GM12878 (cell line): Measurements from ENCODE around the gene CAMK4. TPM values are rescaled to one million over a fixed set of nuclear protein-coding genes. Genes with fewer than 3 reads are reported as not detected.

Source experiments
- ATAC-seq: fragments of 200-7000 bp; cut with Tn5 transposase; 3 replicates; pipeline ENCODE4 v1.9.1; 2020; ENCODE audit warnings: mild to moderate bottlenecking, moderate library complexity
- BruUV-seq: library from RNA; stranded (reverse); fragments of 400-500 nt; replicated peaks from 2 replicates; lab custom pipeline; 2021; lab: Mats Ljungman, UMichigan
- CTCF ChIA-PET: fragments of 300-600 bp; sonication (Branson Sonifier 250); formaldehyde crosslinking; extraction: SDS; loops from one replicate; lab custom pipeline; 2021; ENCODE audit warnings: inconsistent platforms; lab: Yijun Ruan, JAX
- POLR2A ChIA-PET: fragments of 350-600 bp; formaldehyde crosslinking; extraction: SDS; loops from one replicate; lab custom pipeline; 2021; ENCODE audit warnings: inconsistent platforms; lab: Charles Lee
- RAD21 ChIA-PET: fragments of 300-600 bp; sonication (Branson Sonifier 250); formaldehyde crosslinking; loops from one replicate; lab custom pipeline; 2023; ENCODE audit warnings: antibody characterized with exemption; ENCODE audit not compliant: unreplicated experiment; lab: Charles Lee
- SMC1A ChIA-PET: fragments of 300-600 bp; sonication (Branson Sonifier 250); formaldehyde crosslinking; loops from one replicate; lab custom pipeline; 2023; ENCODE audit not compliant: unreplicated experiment, uncharacterized antibody; lab: Charles Lee
- DNase-seq: peaks from one replicate; pipeline ENCODE4 v3.0.0-alpha.2; 2011; ENCODE audit warnings: low read depth, low spot score
- FAIRE-seq: peaks from 3 replicates; lab custom pipeline; 2011; peaks lifted over from hg19 to GRCh38; lab: Jason Lieb, UNC
- H2AFZ ChIP-seq: 2 replicates; pipeline ENCODE4 v1.6.0; 2011; ENCODE audit warnings: low read depth, low read length, control low read depth; ENCODE audit not compliant: control insufficient read depth
- H3K27ac ChIP-seq: 2 replicates; pipeline ENCODE4 v1.5.1; 2011; ENCODE audit warnings: control low read depth; ENCODE audit not compliant: control insufficient read depth, insufficient read depth
- H3K27me3 ChIP-seq, 2 experiments: replicated peaks in 1 of 2; 2 replicates each; pipeline versions ENCODE4 v1.6.0 to v1.6.1; 2011; ENCODE audit warnings: low read length in 1 of 2; ENCODE audit not compliant: control insufficient read depth in 2 of 2, insufficient read depth in 2 of 2
- H3K36me3 ChIP-seq, 2 experiments: 2 replicates each; pipeline ENCODE4 v1.5.1; 2011; ENCODE audit warnings: low read length in 1 of 2; ENCODE audit not compliant: control insufficient read depth in 2 of 2, insufficient read depth in 2 of 2
- H3K4me1 ChIP-seq: 2 replicates; pipeline ENCODE4 v1.6.1; 2011; ENCODE audit warnings: mild to moderate bottlenecking, low read length, moderate library complexity, mixed read lengths; ENCODE audit not compliant: control insufficient read depth, insufficient read depth
- H3K4me2 ChIP-seq: 2 replicates; pipeline ENCODE4 v1.6.0; 2011; ENCODE audit warnings: control low read depth; ENCODE audit not compliant: control insufficient read depth, insufficient read depth
- H3K4me3 ChIP-seq: fragments of 200-600 bp; sonication (generic); 2 replicates; pipeline ENCODE4 v1.5.1; 2016
- H3K79me2 ChIP-seq: 2 replicates; pipeline ENCODE4 v1.6.0; 2011; ENCODE audit warnings: low read length; ENCODE audit not compliant: control insufficient read depth, insufficient read depth
- H3K9ac ChIP-seq: 2 replicates; pipeline ENCODE4 v1.8.0; 2011; ENCODE audit warnings: low read length, control low read depth, mixed read lengths; ENCODE audit not compliant: control insufficient read depth, insufficient read depth
- H3K9me3 ChIP-seq: replicated peaks from 3 replicates; pipeline ENCODE4 v1.5.1; 2011; ENCODE audit warnings: mild to moderate bottlenecking, low read length; ENCODE audit not compliant: control insufficient read depth, insufficient read depth
- H4K20me1 ChIP-seq: 2 replicates; pipeline ENCODE4 v1.6.0; 2011; ENCODE audit not compliant: control insufficient read depth, insufficient read depth
- BCL11A ChIP-seq: IDR thresholded peaks from 2 replicates; pipeline ENCODE4 v1.6.1; 2011; ENCODE audit warnings: low read depth, low read length
- CEBPZ ChIP-seq: fragments of 150-350 bp; IDR thresholded peaks from 2 replicates; pipeline ENCODE4 v1.6.1; 2016; ENCODE audit warnings: low read depth, low read length
- CHD1 ChIP-seq: IDR thresholded peaks from 2 replicates; pipeline ENCODE4 v1.6.1; 2012; ENCODE audit warnings: low read depth, low read length, improper control_type of control experiment
- CHD4 ChIP-seq: fragments of 200-600 bp; sonication (generic); IDR thresholded peaks from 2 replicates; pipeline ENCODE4 v1.6.1; 2016; ENCODE audit warnings: mild to moderate bottlenecking
- E2F8 ChIP-seq: fragments of 450-650 bp; IDR thresholded peaks from 2 replicates; pipeline ENCODE4 v1.6.1; 2018; ENCODE audit warnings: mild to moderate bottlenecking, low read depth, moderate library complexity; ENCODE audit not compliant: partially characterized antibody
- FOXM1 ChIP-seq: IDR thresholded peaks from 2 replicates; pipeline ENCODE4 v1.6.1; 2012; ENCODE audit warnings: low read depth, mild to moderate bottlenecking, inconsistent platforms, low read length, moderate library complexity
- HDGF ChIP-seq: fragments of 450-650 bp; IDR thresholded peaks from 2 replicates; pipeline ENCODE4 v1.6.1; 2016; ENCODE audit warnings: antibody characterized with exemption
- IKZF2 ChIP-seq, 2 experiments: fragments of 450-650 bp; IDR thresholded peaks; 2 replicates each; pipeline ENCODE4 v1.6.1; 2017; ENCODE audit warnings: mild to moderate bottlenecking in 2 of 2, moderate library complexity in 2 of 2
- KDM1A ChIP-seq: fragments of 200-600 bp; sonication (generic); IDR thresholded peaks from 2 replicates; pipeline ENCODE4 v1.6.1; 2016; ENCODE audit warnings: borderline replicate concordance
- LARP7 ChIP-seq: fragments of 450-650 bp; IDR thresholded peaks from 2 replicates; pipeline ENCODE4 v1.6.1; 2017; ENCODE audit warnings: mild to moderate bottlenecking
- NFXL1 ChIP-seq: fragments of 450-650 bp; IDR thresholded peaks from 2 replicates; pipeline ENCODE4 v1.6.1; 2017; ENCODE audit warnings: antibody characterized with exemption, mild to moderate bottlenecking, borderline replicate concordance
- NR2C1 ChIP-seq: fragments of 450-650 bp; IDR thresholded peaks from 2 replicates; pipeline ENCODE4 v1.6.1; 2017; ENCODE audit warnings: antibody characterized with exemption, mild to moderate bottlenecking, moderate library complexity
- POLR2AphosphoS5 ChIP-seq: IDR thresholded peaks from 2 replicates; pipeline ENCODE4 v1.6.1; 2011; ENCODE audit warnings: mild to moderate bottlenecking, low read length, inconsistent platforms
- POU2F2 ChIP-seq: IDR thresholded peaks from 3 replicates; pipeline ENCODE4 v1.6.1; 2011; ENCODE audit warnings: low read depth, mild to moderate bottlenecking, low read length, borderline replicate concordance
- RB1 ChIP-seq: fragments of 450-650 bp; formaldehyde crosslinking; IDR thresholded peaks from 2 replicates; pipeline ENCODE4 v1.6.1; 2017; ENCODE audit warnings: mild to moderate bottlenecking, borderline replicate concordance
- RUNX3 ChIP-seq: IDR thresholded peaks from 2 replicates; pipeline ENCODE4 v1.6.1; 2012; ENCODE audit warnings: low read length, inconsistent platforms
- WRNIP1 ChIP-seq: IDR thresholded peaks from 2 replicates; pipeline ENCODE4 v1.6.1; 2011; ENCODE audit warnings: low read depth, low read length, improper control_type of control experiment, borderline replicate concordance
- ZNF622 ChIP-seq: fragments of 450-650 bp; IDR thresholded peaks from 2 replicates; pipeline ENCODE4 v1.6.1; 2017; ENCODE audit warnings: mild to moderate bottlenecking, inconsistent platforms
- WGBS: methylation state at CpG from one replicate; pipeline ENCODE4 v1.1.6; 2016; ENCODE audit warnings: low lambda C conversion rate; ENCODE audit not compliant: insufficient replicate concordance, insufficient coverage; ENCODE audit errors: missing lambda C conversion rate; 5-methylcytosine and 5-hydroxymethylcytosine counted together
- in situ Hi-C: fragments of 300-500 bp; cut with MboI; formaldehyde crosslinking; loops from 9 replicates; pipeline ENCODE4 v1.14.3; 2018; ENCODE audit warnings: mixed read lengths
- intact Hi-C: fragments of 100-400 bp; cut with micrococcal nuclease; formaldehyde crosslinking; loops from one replicate; pipeline ENCODE4 v1.14.2; 2022; ENCODE audit not compliant: unreplicated experiment
- polyA plus RNA-seq, 11 experiments: library from polyadenylated mRNA; depleted of rRNA in 4 of 11; unstranded in 6 of 11; stranded (reverse) in 5 of 11; fragments of >200 nt; fragmentation: Nextera tagmentation in 4 of 11; fragmentation: Illumina TruSeq in 1 of 11; extraction: Ambion mirVana in 4 of 11; extraction: Trizol in 1 of 11; gene quantifications; 1 replicate in 1 of 11; 2 replicates in 10 of 11; pipeline versions ENCODE4 v1.2.1 to v1.2.3, GENCODE V29; 2011 to 2016; ENCODE audit warnings: inconsistent platforms in 2 of 11, missing spikeins in 2 of 11, low read depth in 1 of 11
- total RNA-seq, 4 experiments: library from RNA; depleted of rRNA in 3 of 4; stranded (reverse); fragments of >200 nt in 3 of 4; fragmentation: Illumina TruSeq in 1 of 4; extraction: Trizol in 1 of 4; gene quantifications; 2 replicates each; pipeline versions ENCODE4 v1.2.1 to v1.2.3, GENCODE V29; 2013 to 2021

Gene CAMK4
- total and polyA plus RNA-seq, 10 of the 15 experiments (the other 5 are each of a cell fraction or from before 2014, with no cell fraction given): 13.3 to 51.9 (median 35.3) TPM

- TF ChIP-seq NR2C1 (no peak), RUNX3 (peak; percentile 45), BCL11A (no peak), POLR2AphosphoS5 (peak; percentile 44; the same call in 1 of the 2 replicates), ZNF622 (no peak), NFXL1 (no peak), POU2F2 (0 out of 3 replicates have a peak, but pooled peaks have one; percentile 22), FOXM1 (no peak)
Measured at GRCh38 chr5:111227801-111228200, 3.6 kb downstream of the CAMK4 start (continued).

- FAIRE-seq (no peak), ATAC-seq (no peak), DNase-seq (no peak)
- no peaks in the 10 kb centered on the region for H3K36me3 ChIP-seq
- H3K9me3 ChIP-seq: no peaks in the 10 kb centered on the region
- BruUV-seq: TSS peak; percentile 71
- H3K27ac ChIP-seq: peak overlapping the region; percentile 85
- intact Hi-C loops (loop anchor here (5.0 kb wide), 1 partner anchor 284 kb away; the partner anchor contains the start of gene STARD4), in situ Hi-C loops (loop anchor here (25.0 kb wide), 1 partner anchor 491 kb away; the partner anchor contains the start of genes SLC25A46 and TMEM232)
- peak overlapping the region; percentile 38 for H3K9ac ChIP-seq
- H3K4me1 ChIP-seq: peaks cover 42% of the 10 kb centered on the region
- H3K4me2 ChIP-seq: peak overlapping the region; percentile 93
- TF ChIP-seq LARP7 (no peak), CHD4 (no peak), E2F8 (no peak), WRNIP1 (0 out of 2 replicates have a peak, but pooled peaks have one; percentile 4), POU2F2 (0 out of 3 replicates have a peak, but pooled peaks have one; percentile 20), KDM1A (no peak), CEBPZ (no peak), CHD1 (no peak), IKZF2 (IDR thresholded peaks at IDR 0.05) (no peak), RB1 (no peak), HDGF (no peak)
- H3K27me3 ChIP-seq: no peaks in the 10 kb centered on the region
- ChIA-PET SMC1A (interaction anchor here (0.6 to 23.4 kb wide), 9 partner anchors 8 to 266 kb away, joined by 3 to 608 read pairs (median 5); no protein-coding TSS in a partner anchor), POLR2A (interaction anchor here (1.0 to 13.0 kb wide), 3 partner anchors 9 to 283 kb away, joined by 3 to 172 read pairs (median 7); partner anchors contain the start of gene STARD4), CTCF (interaction anchor here (0.7 to 16.0 kb wide), 5 partner anchors 11 to 70 kb away, joined by 3 to 263 read pairs (median 7); no protein-coding TSS in a partner anchor), RAD21 (interaction anchor here (1.4 to 21.9 kb wide), 2 partner anchors 22 to 277 kb away, joined by 3 to 443 read pairs; no protein-coding TSS in a partner anchor)
- peak overlapping the region; percentile 62 for H3K4me3 ChIP-seq
- WGBS: 91% methylated on average over 2 of the region's 2 CpGs
- no peaks in the 10 kb centered on the region for H4K20me1 ChIP-seq
- H3K79me2 ChIP-seq: peaks cover 92% of the 10 kb centered on the region
- peak overlapping the region; percentile 44; the same call in 1 of the 2 replicates for H2AFZ ChIP-seq
Measured at GRCh38 chr5:111228520-111229220, 4.5 kb downstream of the CAMK4 start.
